GM19025 (cell line): ENCODE data around the gene ZNF32.
"Not testable (repeated sequence)": the region's sequence is repeated elsewhere in the genome, so short reads cannot be mapped to it uniquely, and the experiment has no call there.

Experiments used
- ATAC-seq: cut with Tn5 transposase; IDR thresholded peaks from one replicate; pipeline ENCODE4 v1.9.1; 2021; ENCODE audit warnings: mild to moderate bottlenecking, low read depth, moderate library complexity; ENCODE audit not compliant: unreplicated experiment

The ZNF32 gene

GRCh38 chr10:43644252-43644651, 4.4 kb downstream of the ZNF32 start:
- no peak for ATAC-seq

GRCh38 chr10:43640603-43641002, 8.1 kb downstream of the ZNF32 start:
- no peak for ATAC-seq

GRCh38 chr10:43635816-43636215, 12.9 kb downstream of the ZNF32 start:
- ATAC-seq, result not testable (repeated sequence)

GRCh38 chr10:43628956-43629355, 19.7 kb downstream of the ZNF32 start:
- ATAC-seq, result no peak

GRCh38 chr10:43627942-43628341, 20.7 kb downstream of the ZNF32 start:
- ATAC-seq, result no peak

- ATAC-seq, result no peak
Observed at GRCh38 chr10:43623351-43623750, 25.3 kb downstream of the ZNF32 start.

GRCh38 chr10:43622038-43622437, 26.6 kb downstream of the ZNF32 start:
- no peak for ATAC-seq

- ATAC-seq, result no peak
Observed at GRCh38 chr10:43619368-43619767, 29.3 kb downstream of the ZNF32 start.

GRCh38 chr10:43616697-43617370, 31.8 kb downstream of the ZNF32 start:
- ATAC-seq, result no peak

GRCh38 chr10:43610636-43611035, 38.0 kb downstream of the ZNF32 start:
- no peak for ATAC-seq

GRCh38 chr10:43607199-43607573, 41.5 kb downstream of the ZNF32 start:
- no peak for ATAC-seq

- peak; percentile 99 for ATAC-seq
Observed at GRCh38 chr10:43606323-43607198, 42.1 kb downstream of the ZNF32 start, which contains the start of gene ZNF485. ZNF485 (plus strand) TSS chr10:43606438; CDS start chr10:43607051, 613 bp downstream.

- no peak for ATAC-seq
Observed at GRCh38 chr10:43605850-43606322, 42.8 kb downstream of the ZNF32 start.

- ATAC-seq, result not testable (repeated sequence)
Observed at GRCh38 chr10:43601576-43601975, 47.1 kb downstream of the ZNF32 start.

GRCh38 chr10:43599333-43599732, 49.3 kb downstream of the ZNF32 start:
- ATAC-seq, result no peak

GRCh38 chr10:43598446-43598845, 50.2 kb downstream of the ZNF32 start:
- no peak for ATAC-seq

- ATAC-seq, result no peak
Observed at GRCh38 chr10:43596546-43596945, 52.1 kb downstream of the ZNF32 start.

GRCh38 chr10:43595739-43596298, 52.9 kb downstream of the ZNF32 start:
- ATAC-seq, result peak; percentile 30

GRCh38 chr10:43594944-43595589, 53.6 kb downstream of the ZNF32 start:
- peak; percentile 96 for ATAC-seq
